Transverse colon (tissue), 3 donors: ENCODE results near the gene VPS13D.

ENCODE experiments used
- EP300 ChIP-seq: sonication (generic); formaldehyde crosslinking; IDR thresholded peaks from one replicate; pipeline ENCODE4 v1.6.1; 2017; ENCODE audit warnings: antibody characterized with exemption, low read depth
- TF ChIP-seq, protein P1 (sequence below), 5 experiments: fragments of 200-600 bp in 3 of 5; fragments of 450-650 bp in 2 of 5; sonication (generic) in 3 of 5; IDR thresholded peaks; 1 replicate in 2 of 5; 2 replicates in 3 of 5; pipeline ENCODE4 v1.5.1; 2016 to 2017; ENCODE audit warnings: antibody characterized with exemption in 5 of 5, inconsistent platforms in 3 of 5, mild to moderate bottlenecking in 2 of 5, moderate library complexity in 1 of 5

DNA sequence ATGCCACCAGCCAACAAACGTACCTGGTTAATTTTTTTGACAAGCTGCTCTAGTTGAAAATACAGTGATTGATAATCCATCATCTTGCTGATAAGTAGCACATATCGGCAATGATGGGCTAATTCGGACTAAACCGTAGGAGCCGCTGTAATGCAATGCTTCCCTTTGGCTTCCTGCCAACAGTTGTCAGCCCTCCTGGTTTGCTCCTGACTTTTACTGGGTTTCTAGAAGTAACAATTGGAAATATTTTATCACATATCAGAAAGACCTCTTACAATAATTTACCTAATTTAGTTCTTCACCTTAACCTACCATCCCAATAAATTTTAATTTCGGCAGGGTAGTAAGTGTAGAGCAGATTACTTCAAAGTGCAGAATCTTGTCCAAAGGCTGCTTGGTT lies 239.7 kb downstream of the VPS13D start:
- TF ChIP-seq, protein P1, sequence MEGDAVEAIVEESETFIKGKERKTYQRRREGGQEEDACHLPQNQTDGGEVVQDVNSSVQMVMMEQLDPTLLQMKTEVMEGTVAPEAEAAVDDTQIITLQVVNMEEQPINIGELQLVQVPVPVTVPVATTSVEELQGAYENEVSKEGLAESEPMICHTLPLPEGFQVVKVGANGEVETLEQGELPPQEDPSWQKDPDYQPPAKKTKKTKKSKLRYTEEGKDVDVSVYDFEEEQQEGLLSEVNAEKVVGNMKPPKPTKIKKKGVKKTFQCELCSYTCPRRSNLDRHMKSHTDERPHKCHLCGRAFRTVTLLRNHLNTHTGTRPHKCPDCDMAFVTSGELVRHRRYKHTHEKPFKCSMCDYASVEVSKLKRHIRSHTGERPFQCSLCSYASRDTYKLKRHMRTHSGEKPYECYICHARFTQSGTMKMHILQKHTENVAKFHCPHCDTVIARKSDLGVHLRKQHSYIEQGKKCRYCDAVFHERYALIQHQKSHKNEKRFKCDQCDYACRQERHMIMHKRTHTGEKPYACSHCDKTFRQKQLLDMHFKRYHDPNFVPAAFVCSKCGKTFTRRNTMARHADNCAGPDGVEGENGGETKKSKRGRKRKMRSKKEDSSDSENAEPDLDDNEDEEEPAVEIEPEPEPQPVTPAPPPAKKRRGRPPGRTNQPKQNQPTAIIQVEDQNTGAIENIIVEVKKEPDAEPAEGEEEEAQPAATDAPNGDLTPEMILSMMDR (IDR thresholded peaks at IDR 0.05), result no peak
- no peak for TF ChIP-seq EP300
